Stimulated activated CD4-positive, alpha-beta T cell treated with anti-CD3 and anti-CD28 coated beads, Interleukin-4, amount 100 ng/mL, for 1 hour (primary cell): ENCODE data around the gene TPD52L1.
"Not testable (repeated sequence)": the region's sequence is repeated elsewhere in the genome, so short reads cannot be mapped to it uniquely, and the experiment has no call there.

Experiments used
- DNase-seq: peaks from one replicate; pipeline ENCODE4 v3.0.0-alpha.2; 2020

The TPD52L1 gene

DNA sequence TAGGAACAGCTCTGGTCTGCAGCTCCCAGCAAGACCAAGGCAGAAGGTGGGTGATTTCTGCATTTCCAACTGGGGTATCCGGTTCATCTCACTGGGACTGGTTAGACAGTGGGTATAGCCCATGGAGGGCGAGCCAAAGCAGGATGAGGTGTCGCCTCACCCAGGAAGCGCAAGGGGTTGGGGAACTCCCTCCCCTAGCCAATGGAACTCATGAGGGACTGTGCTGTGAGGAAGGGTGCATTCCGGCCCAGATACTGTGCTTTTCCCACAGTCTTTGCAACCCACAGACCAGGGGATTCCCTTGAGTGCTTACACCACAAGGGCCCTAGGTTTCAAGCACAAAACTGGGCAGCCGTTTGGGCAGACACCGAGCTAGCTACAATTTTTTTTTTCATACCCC is 126.4 kb downstream of the TPD52L1 start:
- no peak for DNase-seq

DNA sequence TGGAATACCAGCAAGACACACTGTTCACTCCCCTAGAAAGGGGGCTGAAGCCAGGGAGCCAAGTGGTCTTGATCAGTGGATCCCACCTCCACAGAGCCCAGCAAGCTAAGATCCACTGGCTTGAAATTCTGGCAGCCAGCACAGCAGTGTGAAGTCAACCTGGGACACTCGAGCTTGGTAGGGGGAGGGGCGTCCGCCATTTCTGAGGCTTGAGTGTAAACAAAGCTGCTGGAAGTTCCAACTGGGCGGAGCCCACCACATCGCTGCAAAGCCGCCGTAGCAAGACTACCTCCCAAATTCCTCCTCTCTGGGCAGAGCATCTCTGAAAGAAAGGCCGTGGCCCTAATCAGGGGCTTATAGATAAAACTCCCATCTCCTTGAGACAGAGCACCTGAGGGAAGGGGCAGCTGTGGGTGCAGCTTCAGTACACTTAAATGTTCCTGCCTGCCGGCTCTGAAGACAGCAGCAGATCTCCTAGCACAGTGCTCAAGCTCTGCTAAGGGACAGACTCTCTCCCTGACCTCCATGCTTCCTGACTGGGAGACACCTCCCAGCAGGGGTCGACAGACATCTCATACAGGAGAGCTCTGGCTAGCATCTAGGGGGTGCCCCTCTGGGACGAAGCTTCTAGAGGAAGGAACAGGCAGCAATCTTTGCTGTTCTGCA is 126.9 kb downstream of the TPD52L1 start:
- not testable (repeated sequence) for DNase-seq

DNA sequence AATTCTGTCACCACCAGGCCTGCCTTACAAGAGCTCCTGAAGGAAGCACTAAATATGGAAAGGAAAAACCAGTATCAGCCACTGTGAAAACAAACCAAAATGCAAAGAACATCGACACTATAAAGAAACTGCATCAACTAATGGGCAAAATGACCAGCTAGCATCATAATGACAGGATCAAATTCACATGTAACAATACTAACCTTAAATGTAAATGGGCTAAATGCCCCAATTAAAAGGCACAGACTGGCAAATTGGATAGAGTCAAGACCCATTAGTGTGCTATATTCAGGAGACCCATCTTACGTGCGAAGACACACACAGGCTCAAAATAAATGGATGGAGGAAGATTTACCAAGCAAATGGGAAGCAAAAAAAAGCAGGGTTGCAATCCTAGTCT is 128.9 kb downstream of the TPD52L1 start:
- DNase-seq, result not testable (repeated sequence)

DNA sequence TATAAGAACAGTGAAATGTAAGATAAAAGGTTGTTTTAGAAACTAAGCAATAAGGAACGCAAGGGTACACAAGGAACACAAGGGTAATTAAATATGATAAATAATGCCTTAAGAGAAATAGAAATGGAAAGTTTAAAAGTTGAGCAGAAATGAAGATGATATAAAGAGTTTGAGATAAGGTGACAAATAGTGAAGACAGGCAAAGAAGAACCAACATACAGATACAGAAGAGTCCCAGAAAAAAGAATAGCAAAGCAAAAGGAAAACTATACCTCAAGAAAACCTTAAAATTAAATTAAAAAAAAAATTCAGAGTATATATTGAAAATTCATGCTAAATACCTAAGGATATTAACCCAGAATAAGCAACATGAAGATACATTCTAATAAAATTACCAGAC is 131.8 kb downstream of the TPD52L1 start:
- DNase-seq, result no peak

DNA sequence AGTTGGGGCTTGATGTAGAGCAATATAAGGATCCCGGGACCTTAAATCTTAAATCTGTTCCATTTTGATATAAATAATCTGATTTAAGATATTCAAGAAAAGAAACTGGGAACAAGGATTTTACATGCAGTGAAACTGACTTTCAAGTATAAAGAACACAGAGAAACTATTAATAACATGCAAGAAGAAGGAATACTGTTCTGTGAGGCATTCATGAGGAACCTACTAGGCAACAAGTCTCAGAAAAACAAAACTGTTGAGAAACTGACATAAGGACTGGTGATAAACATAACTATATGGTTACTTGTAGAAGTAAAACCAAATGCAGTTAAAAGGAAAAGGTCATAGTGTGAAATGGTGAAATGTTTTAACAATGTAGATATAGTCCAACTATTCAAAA is 132.4 kb downstream of the TPD52L1 start:
- DNase-seq, result no peak

DNA sequence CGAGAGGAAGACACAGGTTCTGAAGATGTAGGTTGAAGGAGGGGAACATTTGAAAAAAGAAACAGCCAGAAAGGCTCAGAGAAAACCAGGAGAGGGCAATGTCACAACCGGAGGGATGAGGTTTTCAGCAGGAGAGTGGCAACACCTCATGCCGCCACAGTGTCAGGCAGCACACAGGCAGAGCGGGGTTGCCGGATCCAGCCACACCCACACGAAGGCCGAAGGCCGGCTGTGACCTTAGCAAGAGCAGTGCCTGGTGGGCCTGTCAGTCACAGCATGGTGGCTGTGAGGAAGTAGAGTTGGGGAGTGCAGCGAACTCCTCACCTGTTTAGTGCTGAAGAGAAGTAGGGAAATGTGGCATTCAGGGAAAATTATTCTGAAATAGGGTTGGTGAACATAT is 134.1 kb downstream of the TPD52L1 start:
- no peak for DNase-seq

DNA sequence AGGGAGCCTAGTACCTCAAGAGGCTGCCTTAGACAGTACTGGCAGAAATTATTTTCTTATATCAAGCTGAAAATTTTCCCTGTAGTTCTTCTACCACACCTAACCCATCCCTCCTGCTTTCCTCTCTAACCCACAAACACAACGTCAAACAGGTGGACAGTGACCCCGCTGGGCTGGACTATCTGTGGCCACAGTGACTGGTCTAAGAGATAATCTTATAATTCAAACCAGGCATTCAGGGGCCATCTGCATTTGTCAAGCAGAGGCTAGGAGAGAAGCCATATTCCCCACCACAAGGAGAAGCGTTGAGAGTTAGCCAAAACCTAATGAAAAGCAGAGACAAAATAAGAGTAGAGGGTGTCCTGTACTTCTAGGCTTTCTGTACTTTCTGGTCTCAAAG is 140.0 kb downstream of the TPD52L1 start:
- DNase-seq, result no peak

DNA sequence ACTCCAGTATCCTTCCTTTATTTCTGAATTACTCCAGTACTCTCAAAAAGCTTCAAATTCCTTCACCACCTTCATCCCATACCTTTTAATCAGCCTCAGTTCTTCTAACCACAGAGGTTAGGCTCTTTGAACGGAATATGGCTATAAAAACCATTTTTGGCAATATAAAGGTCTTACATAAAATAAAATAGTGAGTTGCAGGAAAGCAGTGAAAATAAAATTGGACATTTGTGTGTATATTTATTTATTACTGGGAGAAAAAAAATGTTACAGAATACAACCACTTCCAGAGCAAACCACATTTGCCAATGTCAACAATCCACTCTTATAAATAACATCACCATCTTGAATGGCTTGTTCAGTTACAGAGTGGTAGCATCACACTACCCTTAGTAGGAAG is 140.5 kb downstream of the TPD52L1 start:
- no peak for DNase-seq

DNA sequence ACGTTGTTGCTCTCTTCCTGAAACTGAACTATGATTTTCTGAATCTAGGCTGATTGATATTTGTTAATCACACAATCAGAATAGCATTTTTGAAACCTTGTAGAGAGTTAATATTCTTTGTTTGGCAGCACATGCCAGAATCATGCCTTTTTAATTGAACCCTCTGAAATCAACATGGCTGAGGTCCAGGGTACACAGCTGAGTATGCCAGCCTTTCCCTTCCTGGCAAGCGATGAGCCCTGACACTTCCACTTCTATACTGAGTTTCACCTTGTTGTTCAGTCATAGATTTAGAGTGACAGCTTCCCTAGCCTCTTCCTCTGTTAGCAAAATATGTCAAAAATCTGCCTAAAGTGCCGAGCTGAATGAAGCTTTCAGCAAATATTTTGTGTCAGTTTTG is 141.4 kb downstream of the TPD52L1 start:
- no peak for DNase-seq

DNA sequence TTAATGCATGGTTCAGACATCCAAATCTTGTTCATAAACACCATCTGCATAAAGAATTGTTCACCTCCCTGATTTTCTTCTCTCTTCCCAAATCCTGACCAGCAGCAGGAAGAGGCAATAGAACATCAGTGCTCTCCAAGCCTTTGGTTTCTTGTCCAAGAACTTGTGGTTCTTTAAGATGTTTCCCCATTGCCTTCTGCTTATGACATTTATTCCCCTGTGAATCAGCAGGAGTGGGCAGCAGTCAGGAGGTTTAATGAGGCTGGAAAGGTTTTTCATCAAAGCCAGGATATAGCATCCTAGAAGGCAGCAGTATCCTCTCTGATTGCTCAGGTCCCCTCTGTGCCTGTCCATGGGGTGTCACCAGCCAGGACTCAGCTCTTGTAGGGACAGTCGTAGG is 142.9 kb downstream of the TPD52L1 start:
- no peak for DNase-seq

DNA sequence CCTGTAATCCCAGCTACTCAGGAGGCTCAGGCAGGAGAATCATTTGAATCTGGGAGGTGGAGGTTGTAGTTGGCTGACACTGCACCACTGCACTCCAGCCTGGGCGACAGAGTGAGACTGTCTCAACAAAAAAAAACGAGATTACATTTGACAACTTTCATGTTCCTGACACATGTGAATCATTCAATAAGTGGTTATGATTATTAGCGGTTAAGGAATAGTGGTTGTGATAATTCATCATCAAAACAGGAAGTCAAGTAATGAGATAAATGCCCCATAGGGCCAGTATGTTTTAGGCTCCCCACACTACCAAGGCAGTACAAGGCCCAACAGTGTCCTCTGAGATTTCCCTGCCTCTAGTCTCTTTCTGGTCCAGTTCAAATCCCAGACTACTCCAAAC is 145.7 kb downstream of the TPD52L1 start:
- no peak for DNase-seq

DNA sequence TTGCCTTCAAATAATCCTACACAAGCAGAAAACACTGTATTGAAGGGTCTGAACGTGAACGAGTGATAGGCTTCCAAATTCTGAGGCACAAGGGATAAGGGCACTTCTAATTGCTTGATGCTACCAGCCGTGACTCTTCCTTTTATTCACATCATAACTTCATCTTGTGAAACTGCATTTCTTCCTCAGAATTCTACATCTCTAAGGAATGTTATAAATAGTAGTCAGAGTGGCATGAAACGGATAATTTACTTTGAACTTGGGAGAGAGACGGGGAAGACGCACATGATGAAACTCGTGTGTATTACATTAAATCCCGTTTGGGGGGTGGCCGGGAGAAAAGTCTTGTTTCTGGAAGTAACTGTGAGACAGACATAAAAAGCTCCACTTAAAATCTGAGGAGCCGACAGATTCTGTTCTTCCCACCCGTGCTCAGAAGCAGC is 147.4 kb downstream of the TPD52L1 start:
- no peak for DNase-seq

DNA sequence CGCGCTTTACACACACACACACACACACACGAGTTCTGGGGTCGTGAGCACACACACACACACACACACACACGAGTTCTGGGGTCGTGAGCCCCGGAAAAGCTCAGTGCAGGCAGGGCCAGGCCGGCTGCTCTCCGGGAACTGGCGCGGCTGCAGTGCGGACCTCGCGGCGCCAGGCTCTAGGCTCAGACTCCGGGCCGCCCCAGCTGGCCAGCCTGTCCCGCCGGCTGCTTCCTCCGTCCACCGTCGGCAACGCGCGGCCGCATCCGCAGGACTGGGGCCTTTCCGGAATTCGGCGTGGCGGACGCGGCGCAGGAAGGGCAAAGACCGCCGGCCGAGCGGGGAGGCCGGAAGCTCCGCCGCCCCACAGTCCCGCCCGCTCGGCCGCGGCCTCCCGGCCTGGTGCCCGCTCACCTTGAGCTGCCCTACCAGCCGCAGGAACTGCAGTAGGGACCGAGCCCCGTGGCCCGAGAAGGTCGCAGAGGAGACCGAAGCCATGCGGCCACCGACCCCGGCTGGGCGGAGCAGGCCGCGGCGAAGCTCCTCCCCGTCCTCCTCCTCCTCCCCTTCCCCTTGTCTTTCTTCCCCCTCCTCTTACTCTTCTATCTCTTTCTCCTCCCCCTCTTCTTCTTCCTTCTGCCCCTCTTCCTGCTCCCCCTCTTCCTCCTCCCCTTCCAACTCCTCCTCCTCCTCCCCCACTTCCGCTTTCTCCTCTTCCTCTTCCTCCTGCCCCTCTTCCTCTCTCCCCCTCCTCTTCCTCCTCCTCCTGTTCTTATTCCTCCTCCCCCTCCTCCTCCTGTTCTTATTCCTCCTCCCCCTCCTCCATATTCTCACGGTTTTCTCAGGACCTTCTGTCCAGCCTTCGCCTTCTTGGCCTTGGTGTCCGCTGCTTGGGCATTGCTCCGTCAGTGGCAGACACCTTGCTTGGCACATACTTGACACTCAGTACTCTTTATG is 148.1 kb downstream of the TPD52L1 start, which contains the start of gene HDDC2:
Gene HDDC2 (minus strand): TSS at position 533 of the 957 bp plus-strand sequence. CDS start 35 bp downstream, at position 498.
- DNase-seq, result peak; percentile 66

DNA sequence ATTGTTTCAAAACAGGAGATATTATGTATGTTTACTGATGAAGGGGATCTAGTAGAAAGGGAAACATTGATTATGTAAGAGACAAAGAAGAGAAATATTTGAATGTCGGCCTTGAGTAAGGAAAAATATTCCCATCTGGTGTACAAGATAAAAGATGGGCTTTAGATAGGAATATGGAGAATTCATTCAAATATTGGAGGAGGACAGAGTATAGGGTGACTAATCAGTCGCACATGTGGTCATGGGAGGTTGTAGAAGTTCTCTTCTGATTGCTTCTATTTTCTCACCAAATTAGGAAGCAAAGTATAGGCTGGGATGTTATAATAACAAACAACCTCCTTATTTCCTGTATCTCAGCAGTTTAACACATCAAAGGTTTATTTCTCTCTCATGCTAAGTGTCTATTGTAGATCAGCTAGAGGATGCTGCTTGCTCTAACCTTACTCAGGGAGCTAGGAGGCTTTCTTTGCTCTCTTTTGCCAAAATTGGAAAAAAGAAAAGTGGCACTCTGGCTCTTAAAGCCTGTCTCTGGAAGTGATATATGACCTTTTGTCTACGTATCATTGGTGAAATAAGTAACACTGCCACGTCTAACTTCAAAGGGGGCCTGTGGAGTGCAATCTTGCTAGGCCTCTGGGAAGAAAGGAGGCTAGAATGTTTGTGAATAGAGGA is 149.4 kb downstream of the TPD52L1 start:
- DNase-seq, result no peak

DNA sequence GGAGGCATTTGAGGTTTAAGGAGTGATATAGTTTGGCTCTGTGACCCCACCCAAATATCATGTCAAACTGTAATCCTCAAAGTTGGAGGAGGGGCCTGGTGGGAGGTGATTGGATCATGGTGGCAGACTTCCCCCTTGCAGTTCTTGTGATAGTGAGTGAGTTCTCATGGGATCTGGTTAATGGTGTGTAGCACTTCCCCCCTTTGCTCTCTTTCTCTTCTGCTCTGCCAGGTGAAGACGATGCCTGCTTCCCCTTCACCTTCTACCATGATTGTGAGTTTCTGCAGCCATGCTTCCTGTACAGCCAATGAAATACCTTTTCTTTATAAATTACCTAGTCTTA is 149.9 kb downstream of the TPD52L1 start:
- no peak for DNase-seq

DNA sequence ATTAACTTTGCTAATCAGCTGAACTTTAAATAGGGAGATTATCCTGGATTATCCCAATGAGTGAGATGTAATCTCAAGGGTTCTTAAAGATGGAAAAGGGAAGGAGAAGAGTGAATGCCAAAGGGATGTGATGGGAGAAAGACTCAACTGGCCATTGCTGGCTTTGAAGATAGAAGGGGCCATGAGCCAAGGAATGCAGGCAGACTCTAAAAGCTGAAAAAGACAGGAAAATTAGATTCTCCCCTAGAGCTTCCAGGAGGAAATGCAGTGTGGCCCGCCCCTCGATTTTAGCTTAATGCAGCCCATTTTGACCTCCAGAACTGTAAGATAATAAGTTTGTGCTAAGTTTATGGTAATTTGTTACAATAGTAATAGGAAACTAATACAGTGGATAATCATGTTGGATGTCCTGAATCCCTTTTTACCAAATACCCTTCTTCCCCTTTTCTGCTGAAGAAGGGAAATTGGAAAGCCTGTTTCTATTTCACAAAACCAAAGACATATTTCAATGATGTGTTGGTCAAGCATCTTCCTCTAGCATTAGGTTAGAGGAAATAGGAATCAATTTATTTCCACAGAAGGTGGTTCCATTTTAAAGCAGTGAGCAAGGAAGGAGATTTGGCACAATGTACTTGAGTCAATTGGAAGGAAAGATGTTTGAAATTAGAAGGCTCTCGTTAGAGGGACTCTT is 151.5 kb downstream of the TPD52L1 start:
- no peak for DNase-seq

DNA sequence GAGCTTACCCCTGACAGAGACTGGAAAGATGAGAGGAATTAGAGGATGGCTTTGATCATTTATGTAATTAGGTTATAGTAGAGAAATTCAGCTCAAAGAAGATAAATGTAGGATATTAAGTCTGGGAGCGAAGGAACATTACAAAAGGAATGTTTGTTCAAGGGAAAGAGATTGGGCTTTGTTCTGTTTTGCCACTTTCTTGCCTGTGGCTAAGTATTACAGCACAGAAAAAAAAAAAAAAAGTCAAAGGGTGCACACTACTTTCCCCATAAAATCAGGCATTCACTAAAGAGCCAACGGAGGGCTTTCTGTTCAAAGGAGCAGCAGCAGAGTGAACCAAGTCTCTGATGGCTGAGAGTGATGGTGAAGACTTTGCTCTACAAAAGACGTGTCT is 153.2 kb downstream of the TPD52L1 start:
- no peak for DNase-seq

DNA sequence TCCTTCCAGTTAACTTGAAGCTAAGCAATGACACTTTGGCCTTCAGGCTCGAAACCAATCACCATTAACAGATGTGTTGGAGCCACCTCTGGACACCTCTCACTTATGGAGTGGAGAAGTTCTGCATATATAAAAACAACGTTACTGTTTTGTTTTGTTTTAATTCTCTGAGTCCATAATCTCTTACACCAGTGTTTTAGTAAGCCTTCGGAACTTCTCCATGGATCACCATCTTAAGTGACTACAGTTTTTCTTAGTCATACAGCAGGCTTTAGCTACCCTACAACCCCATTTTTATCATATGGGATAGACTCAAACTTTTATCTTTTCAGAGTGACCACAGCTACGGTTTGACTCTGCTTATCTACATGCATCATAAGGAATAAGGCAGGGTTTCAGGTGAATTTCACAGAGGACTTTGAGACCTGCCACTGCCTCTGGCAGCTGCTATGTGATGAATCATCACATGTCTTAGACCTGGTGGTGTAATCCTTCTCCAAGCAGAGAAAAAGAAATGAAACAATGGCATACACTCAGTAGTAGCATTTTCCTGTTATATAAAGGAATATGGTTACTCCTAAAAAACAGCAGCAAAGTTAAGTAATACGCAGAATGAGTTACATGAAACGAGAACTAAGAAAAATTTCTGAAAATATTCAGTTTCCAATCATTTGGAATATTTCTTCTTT is 153.7 kb downstream of the TPD52L1 start:
- no peak for DNase-seq

DNA sequence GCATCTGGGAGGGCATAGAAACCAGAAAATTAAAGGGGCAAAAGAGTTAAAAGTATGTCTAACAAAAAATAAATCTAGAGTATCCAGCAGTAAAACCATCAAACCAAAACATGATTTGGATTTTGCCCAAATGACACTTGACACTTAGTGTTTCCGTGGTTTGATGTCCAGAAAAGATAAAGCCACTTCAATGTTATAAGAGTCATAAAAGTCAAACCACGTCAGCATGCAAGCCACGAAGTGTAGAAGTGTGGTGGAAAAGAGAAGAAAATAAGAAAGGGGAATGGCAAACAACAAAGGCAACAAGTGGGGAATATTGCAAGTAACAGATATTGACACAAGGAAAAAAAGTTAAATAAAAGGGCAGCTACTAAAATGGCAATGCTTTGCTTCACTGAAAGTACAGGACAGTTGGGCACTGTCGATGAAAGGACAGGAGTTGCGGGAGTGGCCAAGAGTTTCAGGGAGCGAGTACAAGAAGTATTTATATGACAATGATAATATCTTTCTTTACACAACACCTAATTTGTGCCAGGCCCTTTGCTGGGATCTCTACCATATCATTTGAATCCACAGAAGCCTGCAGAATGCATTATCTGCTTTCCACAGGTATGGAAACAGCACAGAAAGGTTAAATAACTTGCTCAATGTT is 154.5 kb downstream of the TPD52L1 start:
- DNase-seq, result no peak

DNA sequence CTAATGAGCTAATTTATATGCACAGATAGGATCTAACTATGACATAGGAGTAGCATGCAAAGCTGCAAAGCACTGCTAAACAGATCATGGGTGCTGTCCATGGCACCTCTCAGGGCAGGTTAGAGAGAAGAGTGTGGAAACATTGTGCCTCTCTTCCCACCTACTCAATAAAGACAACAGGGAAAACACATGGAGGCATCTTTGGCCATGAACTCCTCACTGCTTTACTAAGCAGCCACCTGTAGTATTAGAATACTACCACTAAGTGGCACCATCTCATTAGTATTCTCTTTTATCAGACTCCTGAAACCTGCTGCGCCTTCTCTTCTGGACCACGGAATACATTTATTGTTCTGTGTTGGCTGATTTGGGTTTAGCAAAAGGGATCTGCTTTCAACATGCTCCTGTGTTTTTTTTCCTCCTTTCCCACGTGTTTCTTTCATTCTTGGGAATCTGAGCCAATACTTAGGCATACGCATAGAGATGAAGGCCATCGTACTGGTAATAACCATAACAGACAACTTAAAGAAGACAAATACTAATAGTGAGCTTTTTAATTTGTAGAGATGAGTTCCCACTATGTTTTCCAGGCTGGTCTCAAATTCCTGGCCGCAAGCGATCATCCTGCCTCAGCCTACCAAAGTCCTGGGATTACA is 157.5 kb downstream of the TPD52L1 start:
- no peak for DNase-seq

DNA sequence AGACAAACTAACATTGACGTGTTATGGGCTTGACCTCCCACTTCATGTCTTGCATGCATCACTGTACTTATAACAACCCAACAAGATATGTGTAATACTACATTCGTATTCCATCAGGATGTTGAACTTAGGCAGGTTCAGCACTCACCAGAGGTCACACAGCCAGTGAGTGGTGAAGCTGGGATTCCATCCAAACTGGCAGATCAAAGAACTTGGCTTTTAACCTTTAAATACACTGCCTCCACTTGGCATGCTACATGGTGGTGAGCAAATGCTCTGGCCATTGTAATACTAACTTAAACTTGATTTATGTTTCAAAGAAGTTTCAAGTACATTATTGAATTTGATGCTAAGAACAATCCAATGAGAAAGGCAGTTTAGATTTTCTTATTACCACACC is 158.9 kb downstream of the TPD52L1 start:
- no peak for DNase-seq
